ENCODE results near the gene ARHGEF6. TPM values are rescaled to one million over a fixed set of nuclear protein-coding genes. Genes with fewer than 3 reads are reported as not detected.

The ARHGEF6 gene
- total RNA-seq, 8 experiments from 2014 or later: 1.5 to 15.8 (median 2.8) TPM

GRCh38 chrX:136691028-136691809 lies 89.5 kb downstream of the ARHGEF6 start:
- H3K4me1 ChIP-seq (replicated peaks in 1 of 2): peaks cover 0 to 3% of the 10 kb centered on the region in 2 donors
- 0 to 100% (median 32%) methylated on average over 1 to 3 of the region's 3 CpGs; no CpG with 5 or more reads in 4 of the 10 experiments for WGBS, 10 experiments
- in situ Hi-C loops (cut with MboI; ENCODE audit: low pct_unique_long_range_greater_than_20kb in 2 of 9, low sequenced_read_pairs in 9 of 9, unreplicated experiment in 9 of 9): no loop called here
- H3K4me3 ChIP-seq: no peak overlapping the region
- ATAC-seq (replicated peaks in 6 of 8): no peak
- H3K27ac ChIP-seq: no peak overlapping the region

DNA sequence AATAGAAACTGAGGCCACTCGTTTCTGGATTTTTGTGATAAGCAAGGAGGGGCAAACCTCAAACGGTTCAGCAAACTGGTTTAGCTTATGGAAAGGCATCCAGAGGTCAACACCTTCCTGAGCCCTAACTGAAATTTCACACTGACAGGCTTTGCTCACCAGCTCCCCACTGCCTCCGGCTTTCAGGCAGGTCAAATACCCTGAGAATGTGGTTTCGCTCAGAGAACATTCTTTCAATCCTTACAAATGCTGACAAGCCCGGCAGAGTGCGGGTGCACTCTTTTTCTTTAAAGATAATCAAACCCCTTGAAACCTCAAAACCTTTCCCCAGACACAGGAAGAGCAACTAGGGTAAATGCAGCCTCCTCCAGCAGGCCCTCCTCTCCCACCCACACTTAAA lies 91.3 kb downstream of the ARHGEF6 start:
- H3K4me3 ChIP-seq: no peak overlapping the region
- in situ Hi-C loops (cut with MboI; ENCODE audit: low pct_unique_long_range_greater_than_20kb in 2 of 9, low sequenced_read_pairs in 9 of 9, unreplicated experiment in 9 of 9): no loop called here

DNA sequence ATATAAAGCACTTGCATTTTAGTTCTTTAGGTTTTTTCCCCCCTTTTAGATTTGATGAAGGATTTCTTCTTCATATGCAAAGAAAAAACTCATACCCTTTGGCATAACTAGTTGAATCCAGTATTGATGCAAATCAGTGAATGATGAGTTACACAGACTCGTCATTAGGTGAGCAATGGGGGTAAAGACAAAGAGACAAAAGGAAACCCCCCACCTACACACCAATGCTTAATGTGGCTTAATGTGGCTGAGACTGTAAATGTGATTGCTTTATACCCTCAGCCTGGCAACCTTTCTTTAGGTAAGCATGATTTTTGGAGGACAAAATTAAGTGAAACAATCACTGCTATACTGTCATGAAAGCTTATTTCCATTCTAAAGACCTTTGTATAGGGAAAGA lies 93.3 kb downstream of the ARHGEF6 start:
- Histone ChIP-seq H3K27ac (no peak overlapping the region), H3K4me1 (replicated peaks in 1 of 2) (no peaks in the 10 kb centered on the region), H3K4me3 (no peak overlapping the region)
- in situ Hi-C loops (cut with MboI; ENCODE audit: low pct_unique_long_range_greater_than_20kb in 2 of 9, low sequenced_read_pairs in 9 of 9, unreplicated experiment in 9 of 9): no loop called here
- ATAC-seq (replicated peaks in 6 of 8): no peak
- 38% methylated on average over 1 of the region's 1 CpG; no CpG with 5 or more reads in 9 of the 10 experiments for WGBS, 10 experiments

More for the DNA sequence above, 91.3 kb downstream of the ARHGEF6 start:
- H3K27ac ChIP-seq: no peak overlapping the region
- no peak for ATAC-seq (replicated peaks in 6 of 8)
- no peaks in the 10 kb centered on the region for H3K4me1 ChIP-seq (replicated peaks in 1 of 2)
- WGBS, 10 experiments: 7 to 64% (median 33%) methylated on average over 1 to 4 of the region's 6 CpGs; no CpG with 5 or more reads in 5 of the 10 experiments

GRCh38 chrX:136684120-136684519 lies 96.6 kb downstream of the ARHGEF6 start:
- H3K27ac ChIP-seq: no peak overlapping the region
- WGBS, 10 experiments: 16 to 100% (median 33%) methylated on average over 1 to 5 of the region's 5 CpGs; no CpG with 5 or more reads in 7 of the 10 experiments
- ATAC-seq (replicated peaks in 6 of 8): no peak
- H3K4me3 ChIP-seq: no peak overlapping the region
- in situ Hi-C loops (cut with MboI; ENCODE audit: low pct_unique_long_range_greater_than_20kb in 2 of 9, low sequenced_read_pairs in 9 of 9, unreplicated experiment in 9 of 9): no loop called here
- peaks cover 0 to 2% of the 10 kb centered on the region in 2 donors for H3K4me1 ChIP-seq (replicated peaks in 1 of 2)

DNA sequence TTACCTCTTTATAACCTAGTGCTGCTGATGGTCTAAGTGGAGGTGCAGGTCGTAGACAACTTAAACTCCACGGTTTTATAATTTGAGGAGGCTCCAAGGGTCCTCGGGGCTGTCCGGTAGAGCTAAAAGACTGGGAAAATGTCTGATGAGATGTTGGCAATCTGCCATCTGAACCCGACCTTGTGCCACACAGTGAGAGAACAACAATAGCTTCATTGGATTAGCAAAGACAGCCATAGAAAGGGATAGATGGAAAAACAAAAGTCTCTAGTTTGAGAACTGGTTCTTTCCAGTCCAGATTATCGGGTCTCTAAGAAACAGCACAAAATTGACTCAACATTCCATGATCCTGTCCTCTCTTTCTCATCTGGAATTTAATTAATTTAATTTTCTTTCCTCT lies 101.2 kb downstream of the ARHGEF6 start:
- H3K27ac ChIP-seq: peak overlapping the region in 1 of 2 donors; percentile 41
- 40 to 100% (median 55%) methylated on average over 1 to 6 of the region's 6 CpGs; no CpG with 5 or more reads in 6 of the 10 experiments for WGBS, 10 experiments
- in situ Hi-C loops (cut with MboI; ENCODE audit: low pct_unique_long_range_greater_than_20kb in 2 of 9, low sequenced_read_pairs in 9 of 9, unreplicated experiment in 9 of 9): no loop called here
- peak overlapping the region in 1 of 5 donors; percentile 17 for H3K4me3 ChIP-seq
- H3K4me1 ChIP-seq (replicated peaks in 1 of 2): peaks cover 0 to 2% of the 10 kb centered on the region in 2 donors
- peak in 5 of 8 experiments; percentile 53 to 83 (median 69) for ATAC-seq (replicated peaks in 6 of 8)

GRCh38 chrX:136674270-136674985 lies 106.3 kb downstream of the ARHGEF6 start:
- no peak overlapping the region for H3K4me3 ChIP-seq
- no peak for ATAC-seq (replicated peaks in 6 of 8)
- H3K27ac ChIP-seq: no peak overlapping the region
- no peaks in the 10 kb centered on the region for H3K4me1 ChIP-seq (replicated peaks in 1 of 2)
- in situ Hi-C loops (cut with MboI; ENCODE audit: low pct_unique_long_range_greater_than_20kb in 2 of 9, low sequenced_read_pairs in 9 of 9, unreplicated experiment in 9 of 9): no loop called here
- 19 to 89% (median 60%) methylated on average over 1 to 5 of the region's 5 CpGs; no CpG with 5 or more reads in 5 of the 10 experiments for WGBS, 10 experiments

DNA sequence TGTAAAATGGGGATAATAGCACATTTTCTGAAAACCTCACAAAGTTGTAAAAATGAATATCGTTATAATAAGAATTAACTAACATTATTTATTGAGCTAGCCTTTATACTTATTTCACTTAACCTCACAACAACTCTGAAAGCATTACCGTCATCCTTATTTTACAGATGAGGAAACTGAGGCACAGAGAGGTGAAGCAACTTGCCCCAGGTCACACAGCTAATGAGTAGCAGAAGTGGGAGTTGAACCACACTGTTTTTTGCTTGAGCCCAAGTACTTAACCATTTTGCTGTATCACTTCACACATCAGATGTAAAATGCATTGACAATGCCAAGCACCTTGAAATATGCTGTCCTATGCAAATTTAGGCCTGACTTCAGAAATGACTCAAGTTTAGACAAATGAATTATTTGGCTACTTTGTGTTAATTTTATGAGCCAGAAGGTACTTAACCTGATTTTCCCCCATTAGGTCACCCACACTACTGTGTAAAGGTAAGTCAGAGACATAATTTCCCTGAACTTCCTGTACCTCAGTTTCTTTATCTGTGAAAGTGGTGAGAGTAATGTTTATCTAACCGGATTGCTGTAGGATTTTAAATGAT lies 109.6 kb downstream of the ARHGEF6 start:
- H3K27ac ChIP-seq: no peak overlapping the region
- H3K4me1 ChIP-seq (replicated peaks in 1 of 2): no peaks in the 10 kb centered on the region
- in situ Hi-C loops (cut with MboI; ENCODE audit: low pct_unique_long_range_greater_than_20kb in 2 of 9, low sequenced_read_pairs in 9 of 9, unreplicated experiment in 9 of 9): no loop called here
- 60 to 100% (median 94%) methylated on average over 1 to 3 of the region's 3 CpGs; no CpG with 5 or more reads in 3 of the 10 experiments for WGBS, 10 experiments
- H3K4me3 ChIP-seq: no peak overlapping the region
- ATAC-seq (replicated peaks in 6 of 8): no peak

- no peak overlapping the region for H3K27ac ChIP-seq
- 59 to 100% (median 80%) methylated on average over 1 to 8 of the region's 10 CpGs; no CpG with 5 or more reads in 5 of the 10 experiments for WGBS, 10 experiments
- no peak for ATAC-seq (replicated peaks in 6 of 8)
- H3K4me1 ChIP-seq (replicated peaks in 1 of 2): no peaks in the 10 kb centered on the region
- in situ Hi-C loops (cut with MboI; ENCODE audit: low pct_unique_long_range_greater_than_20kb in 2 of 9, low sequenced_read_pairs in 9 of 9, unreplicated experiment in 9 of 9): no loop called here
- no peak overlapping the region for H3K4me3 ChIP-seq
These were observed 113.1 kb downstream of the ARHGEF6 start for GRCh38 chrX:136667446-136668168.

- no peaks in the 10 kb centered on the region for H3K4me1 ChIP-seq (replicated peaks in 1 of 2)
- in situ Hi-C loops (cut with MboI; ENCODE audit: low pct_unique_long_range_greater_than_20kb in 2 of 9, low sequenced_read_pairs in 9 of 9, unreplicated experiment in 9 of 9): no loop called here
- no peak overlapping the region for H3K4me3 ChIP-seq
- no peak overlapping the region for H3K27ac ChIP-seq
- 43% methylated on average over 1 of the region's 1 CpG; no CpG with 5 or more reads in 9 of the 10 experiments for WGBS, 10 experiments
- no peak for ATAC-seq (replicated peaks in 6 of 8)
These were observed 114.6 kb downstream of the ARHGEF6 start for GRCh38 chrX:136666088-136666487.

DNA sequence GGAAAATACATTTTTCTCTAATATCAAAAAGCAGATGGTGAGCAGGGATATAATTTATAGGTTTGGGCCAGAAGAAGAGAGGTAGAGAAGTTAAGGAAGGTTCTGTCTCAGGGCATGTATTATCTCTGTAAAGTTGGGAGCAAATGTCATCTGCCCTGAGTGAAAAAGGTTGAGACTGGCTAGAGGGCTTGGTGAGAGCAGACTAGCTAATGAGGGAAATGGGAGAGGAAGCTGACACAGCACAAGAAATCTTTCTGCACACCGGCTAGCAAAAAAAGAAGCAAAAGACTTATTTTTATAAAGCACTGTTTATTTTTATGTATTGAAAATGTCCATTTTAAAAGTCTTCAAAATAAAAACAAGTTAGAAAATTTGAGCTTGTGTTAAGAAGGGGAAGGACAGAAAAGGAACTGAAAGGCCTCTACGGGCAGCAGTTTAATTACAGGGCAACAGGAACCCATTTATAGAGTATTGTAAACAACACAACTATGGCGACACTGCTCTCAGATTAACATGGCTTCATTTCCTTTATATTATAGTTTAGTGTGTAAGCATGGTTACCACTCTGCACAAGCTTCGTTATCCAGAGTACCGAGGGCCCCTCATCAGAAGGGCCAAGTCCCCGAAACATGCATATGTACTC lies 115.4 kb downstream of the ARHGEF6 start:
- Histone ChIP-seq H3K27ac (no peak overlapping the region), H3K4me1 (replicated peaks in 1 of 2) (no peaks in the 10 kb centered on the region), H3K4me3 (no peak overlapping the region)
- WGBS, 10 experiments: 47 to 100% (median 91%) methylated on average over 1 to 6 of the region's 6 CpGs
- ATAC-seq (replicated peaks in 6 of 8): no peak
- in situ Hi-C loops (cut with MboI; ENCODE audit: low pct_unique_long_range_greater_than_20kb in 2 of 9, low sequenced_read_pairs in 9 of 9, unreplicated experiment in 9 of 9): no loop called here

- Histone ChIP-seq H3K4me1 (replicated peaks in 1 of 2) (no peaks in the 10 kb centered on the region), H3K4me3 (no peak overlapping the region), H3K27ac (no peak overlapping the region)
- 80 to 100% (median 90%) methylated on average over 1 of the region's 1 CpG; no CpG with 5 or more reads in 6 of the 10 experiments for WGBS, 10 experiments
- in situ Hi-C loops (cut with MboI; ENCODE audit: low pct_unique_long_range_greater_than_20kb in 2 of 9, low sequenced_read_pairs in 9 of 9, unreplicated experiment in 9 of 9): no loop called here
- ATAC-seq (replicated peaks in 6 of 8): no peak
These were observed 117.8 kb downstream of the ARHGEF6 start for GRCh38 chrX:136662976-136663375.

- 40 to 93% (median 50%) methylated on average over 1 to 2 of the region's 2 CpGs; no CpG with 5 or more reads in 7 of the 10 experiments for WGBS, 10 experiments
- Histone ChIP-seq H3K4me3 (no peak overlapping the region), H3K27ac (no peak overlapping the region), H3K4me1 (replicated peaks in 1 of 2) (peaks cover under 1 to 7% of the 10 kb centered on the region in 2 donors)
- in situ Hi-C loops (cut with MboI; ENCODE audit: low pct_unique_long_range_greater_than_20kb in 2 of 9, low sequenced_read_pairs in 9 of 9, unreplicated experiment in 9 of 9): no loop called here
- ATAC-seq (replicated peaks in 6 of 8): no peak
These were observed 118.6 kb downstream of the ARHGEF6 start for GRCh38 chrX:136662104-136662503.

Data from motor neuron (in vitro differentiated cells).